ENCODE results near the gene ZC3H6.
"Not testable (repeated sequence)": the region's sequence is repeated elsewhere in the genome, so short reads cannot be mapped to it uniquely, and the experiment has no call there.

ZC3H6 gene

DNA sequence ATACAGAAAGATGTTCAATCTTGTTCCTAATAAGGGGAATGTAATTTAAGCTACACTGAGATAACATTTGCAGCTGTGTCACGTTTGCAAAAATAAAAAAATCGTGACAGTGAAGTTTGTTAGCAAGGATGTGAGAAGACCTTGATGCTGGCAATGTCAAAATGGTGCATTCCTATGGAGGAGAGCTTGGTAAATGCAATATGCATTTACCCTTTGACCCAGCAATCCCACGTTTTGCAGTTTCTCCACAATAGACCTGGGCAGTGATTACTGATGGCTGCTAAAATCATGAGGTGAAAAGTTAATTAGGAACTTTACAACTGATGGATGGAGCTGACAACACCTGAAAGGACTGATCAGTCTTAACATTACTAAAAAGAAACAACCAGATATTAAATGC is 43.1 kb downstream of the ZC3H6 start:
- DNase-seq (ENCODE audit: insufficient read length, low spot score), result no peak
- no peak for FAIRE-seq

DNA sequence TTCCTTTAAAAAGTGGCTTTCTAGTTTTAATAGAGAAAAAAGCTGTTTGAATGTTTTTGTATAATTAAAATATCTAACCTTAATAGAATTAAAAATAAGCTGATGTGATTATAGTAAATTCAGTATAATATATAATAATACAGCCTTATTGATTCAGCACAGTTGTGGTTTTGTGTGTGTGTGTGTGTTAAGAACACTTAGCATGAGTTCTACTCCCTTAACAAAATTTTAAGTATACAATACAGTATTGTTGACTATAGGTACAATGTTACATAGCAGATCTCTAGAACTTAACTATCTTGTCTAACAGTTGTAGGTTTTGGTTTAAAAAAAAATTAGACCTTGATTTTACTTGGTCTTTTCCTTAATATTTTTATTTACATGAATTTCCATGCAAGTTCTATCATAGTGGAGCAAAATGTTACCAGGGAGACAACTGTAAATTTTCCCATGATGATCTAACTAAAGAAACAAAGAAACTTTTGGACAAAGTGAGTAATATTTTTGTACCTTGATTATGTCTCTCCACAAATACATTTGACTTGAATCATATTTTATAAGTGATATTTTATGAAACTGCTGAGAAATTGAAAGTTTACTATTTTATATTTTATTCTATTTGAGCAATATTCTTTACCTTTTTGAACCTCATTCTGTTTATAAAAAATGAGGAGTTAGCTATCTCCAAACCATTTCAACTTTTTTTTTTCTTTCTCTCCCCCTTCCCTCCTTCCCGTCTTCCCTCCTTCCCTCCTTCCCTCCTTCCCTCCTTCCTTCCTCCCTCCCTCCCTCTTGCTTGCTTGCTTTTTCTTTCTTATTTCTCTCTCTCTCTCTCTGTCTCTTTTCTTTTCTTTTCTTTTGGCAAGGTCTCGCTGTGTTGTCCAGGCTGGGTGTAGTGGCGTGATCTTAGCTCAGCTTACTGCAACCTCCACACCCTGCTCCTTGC is 46.3 kb downstream of the ZC3H6 start:
- FAIRE-seq (no peak), DNase-seq (ENCODE audit: insufficient read length, low spot score) (no peak)

DNA sequence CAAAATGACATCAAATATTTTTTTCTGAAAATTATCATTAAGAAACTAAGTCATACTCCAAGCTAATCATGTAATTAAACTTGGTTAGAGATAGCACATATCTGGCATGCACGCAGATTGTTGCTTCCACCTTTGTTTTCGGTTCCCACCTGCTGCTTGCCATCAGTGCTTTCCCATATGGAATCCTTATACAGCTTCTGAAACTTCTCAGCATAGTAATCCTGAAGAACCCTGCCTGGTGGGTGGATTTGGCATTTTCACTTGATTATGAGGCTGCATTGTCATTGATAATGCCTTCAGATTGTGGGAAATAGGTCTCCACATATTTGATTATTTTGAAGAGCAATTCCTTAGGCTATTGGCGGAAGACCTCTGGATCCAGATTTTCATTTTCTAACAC is 47.5 kb downstream of the ZC3H6 start:
- no peak for FAIRE-seq
- no peak for DNase-seq (ENCODE audit: insufficient read length, low spot score)

DNA sequence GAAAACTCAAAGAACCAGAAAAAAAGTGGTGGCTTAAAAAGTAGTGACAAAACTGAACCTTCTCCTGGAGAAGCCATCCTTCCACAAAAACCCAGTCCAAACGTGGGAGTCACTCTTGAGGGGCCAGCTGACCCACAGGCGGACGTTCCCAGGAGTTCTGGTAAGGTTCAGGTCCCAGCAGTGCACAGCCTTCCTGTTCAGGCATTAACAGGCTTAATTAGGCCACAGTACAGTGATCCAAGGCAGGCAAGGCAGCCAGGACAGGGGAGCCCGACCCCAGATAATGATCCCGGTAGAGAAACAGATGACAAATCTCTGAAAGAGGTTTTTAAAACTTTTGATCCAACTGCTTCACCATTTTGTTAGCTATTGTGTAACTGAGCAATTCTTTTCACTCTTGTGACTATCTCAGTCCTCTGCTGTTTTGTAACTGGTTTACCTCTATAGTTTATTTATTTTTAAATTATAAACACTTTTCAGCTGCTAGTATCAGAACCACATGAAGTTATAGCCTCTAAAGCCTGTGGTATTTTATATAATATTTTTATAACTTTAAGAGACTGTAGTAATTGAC is 56.8 kb downstream of the ZC3H6 start:
- DNase-seq (ENCODE audit: insufficient read length, low spot score) (no peak), FAIRE-seq (no peak)

DNA sequence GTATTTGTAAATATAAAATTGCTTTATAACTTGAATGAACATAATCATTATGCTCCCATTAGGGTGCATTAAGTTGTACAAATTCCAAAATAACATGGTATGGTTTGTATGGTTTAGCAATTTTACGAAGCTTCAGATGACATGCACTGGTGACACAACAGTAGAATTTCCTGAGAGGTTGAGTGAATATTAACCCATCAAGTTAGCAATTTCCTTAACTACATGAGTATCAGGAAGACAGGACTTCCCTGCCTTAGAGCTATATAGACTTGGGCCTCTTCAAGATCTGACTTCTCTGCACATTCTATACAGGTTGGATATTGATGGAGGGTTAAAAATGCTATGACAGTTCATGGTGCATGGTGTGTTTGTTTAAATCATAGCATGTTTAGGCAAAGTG is 60.2 kb downstream of the ZC3H6 start:
- DNase-seq (ENCODE audit: insufficient read length, low spot score), result no peak
- FAIRE-seq, result peak; percentile 76

DNA sequence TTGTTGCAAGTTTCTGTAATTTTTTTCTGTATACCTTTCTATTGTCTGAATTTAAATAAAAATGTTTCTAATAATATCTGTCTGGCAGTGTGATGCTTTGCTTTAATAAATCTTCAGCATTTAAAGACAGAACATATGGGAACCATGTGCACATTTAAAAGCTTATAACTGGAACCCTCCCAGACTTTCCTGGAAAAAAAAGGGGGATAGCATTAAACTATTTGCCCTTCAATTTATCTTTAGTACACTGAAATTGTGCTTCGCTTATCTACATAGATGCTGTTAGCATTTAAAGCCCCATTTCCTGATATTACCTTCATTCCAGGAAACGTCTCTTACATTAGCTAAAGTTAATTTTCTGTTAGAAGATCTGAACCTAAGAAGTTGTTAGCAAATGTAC is 64.6 kb downstream of the ZC3H6 start:
- no peak for FAIRE-seq

DNA sequence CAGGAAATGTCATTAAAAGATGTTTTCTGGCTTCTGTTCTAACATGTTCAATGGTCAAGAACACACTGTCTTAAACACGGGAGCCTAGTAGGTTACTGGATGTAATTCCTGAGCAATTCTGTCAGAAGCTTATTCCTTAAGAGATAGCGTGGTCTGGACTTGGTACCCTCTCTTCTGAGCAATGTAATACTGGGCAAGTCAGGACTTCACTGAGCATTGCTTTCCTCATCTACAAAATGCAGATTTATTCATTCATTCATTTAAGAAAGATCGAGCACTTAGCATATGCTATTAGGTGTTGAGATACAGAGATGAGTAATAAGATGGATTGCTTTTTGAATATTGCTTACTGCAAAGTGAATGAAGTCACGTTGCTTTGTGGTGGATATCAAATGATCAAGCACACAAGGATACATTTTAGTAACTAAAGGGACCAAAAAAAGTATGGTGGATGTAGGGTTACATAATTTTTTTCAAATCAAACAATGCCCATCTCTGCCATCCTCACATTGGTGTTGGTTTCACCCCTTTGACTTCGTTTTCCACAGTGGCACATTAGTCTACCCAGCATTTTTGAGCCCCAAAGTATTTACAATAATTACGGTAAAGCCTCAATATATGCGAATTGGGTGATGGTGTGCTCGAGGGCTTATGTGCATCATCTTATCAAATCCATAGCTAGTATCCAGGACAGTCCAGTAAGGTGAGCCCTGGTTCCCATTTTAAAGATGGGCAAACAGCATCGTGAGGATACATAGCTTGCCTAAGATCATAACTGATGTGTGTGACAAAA is 65.3 kb downstream of the ZC3H6 start:
- FAIRE-seq (no peak), DNase-seq (ENCODE audit: insufficient read length, low spot score) (no peak)

More for the DNA sequence above, 64.6 kb downstream of the ZC3H6 start:
- DNase-seq (ENCODE audit: insufficient read length, low spot score), result no peak

DNA sequence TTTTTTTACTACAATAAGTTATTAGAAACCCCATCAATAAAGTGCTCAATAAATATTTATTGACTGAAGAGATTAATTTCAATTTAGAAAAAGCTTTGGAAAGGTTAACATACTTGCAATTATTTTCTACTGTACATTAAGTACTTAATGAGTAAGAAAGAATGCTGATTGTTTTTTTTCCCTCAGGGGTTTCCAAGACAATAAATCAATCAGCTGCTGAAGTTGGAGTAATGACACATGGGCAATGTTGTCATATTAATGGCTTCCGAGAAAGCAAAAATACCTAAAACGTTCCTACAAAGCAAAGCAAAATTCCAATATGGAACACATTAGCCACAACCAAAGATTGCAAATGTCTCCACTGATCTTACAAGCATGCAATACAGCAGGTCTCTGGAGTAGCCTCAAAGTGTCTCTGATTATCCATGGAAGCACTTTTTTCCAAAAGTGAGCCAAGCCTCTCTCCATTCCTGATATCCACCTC is 66.7 kb downstream of the ZC3H6 start:
- FAIRE-seq, result no peak
- DNase-seq (ENCODE audit: insufficient read length, low spot score), result no peak

DNA sequence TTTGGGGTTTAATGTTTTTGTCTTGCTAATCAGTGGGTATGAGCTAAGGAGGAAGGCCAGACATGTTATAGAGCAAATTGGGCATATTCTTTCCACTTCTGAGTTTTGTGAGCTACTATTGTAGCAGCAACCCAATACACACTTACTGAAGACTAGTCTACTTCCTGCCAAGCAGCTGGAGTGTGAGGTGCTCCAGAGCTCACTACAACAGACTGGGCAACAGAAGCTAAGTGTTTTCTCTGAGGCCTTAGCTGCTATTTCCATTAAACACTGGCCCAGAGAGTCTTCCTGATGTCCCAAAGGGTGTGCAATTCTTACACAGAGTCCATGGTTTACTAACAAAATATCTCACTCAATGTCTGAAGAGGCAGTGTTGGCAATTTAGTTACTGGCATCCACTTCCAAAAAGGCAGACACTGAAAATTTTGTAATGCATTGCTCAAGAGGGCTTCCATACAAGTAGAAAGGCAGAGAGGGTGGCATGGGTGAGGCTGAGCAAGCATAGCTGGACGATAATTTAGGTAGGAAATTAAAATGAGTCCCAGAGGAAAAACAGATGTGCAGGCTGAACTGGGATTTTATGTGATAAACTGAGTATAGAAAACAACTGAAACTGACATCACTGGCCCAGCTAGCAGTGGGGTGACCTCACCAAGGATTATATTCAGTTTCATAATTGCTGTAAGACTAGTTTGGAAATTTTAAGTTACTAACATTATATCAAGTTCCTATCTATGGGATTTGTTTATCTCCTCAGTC is 68.6 kb downstream of the ZC3H6 start:
- DNase-seq (ENCODE audit: insufficient read length, low spot score) (no peak), FAIRE-seq (no peak)

DNA sequence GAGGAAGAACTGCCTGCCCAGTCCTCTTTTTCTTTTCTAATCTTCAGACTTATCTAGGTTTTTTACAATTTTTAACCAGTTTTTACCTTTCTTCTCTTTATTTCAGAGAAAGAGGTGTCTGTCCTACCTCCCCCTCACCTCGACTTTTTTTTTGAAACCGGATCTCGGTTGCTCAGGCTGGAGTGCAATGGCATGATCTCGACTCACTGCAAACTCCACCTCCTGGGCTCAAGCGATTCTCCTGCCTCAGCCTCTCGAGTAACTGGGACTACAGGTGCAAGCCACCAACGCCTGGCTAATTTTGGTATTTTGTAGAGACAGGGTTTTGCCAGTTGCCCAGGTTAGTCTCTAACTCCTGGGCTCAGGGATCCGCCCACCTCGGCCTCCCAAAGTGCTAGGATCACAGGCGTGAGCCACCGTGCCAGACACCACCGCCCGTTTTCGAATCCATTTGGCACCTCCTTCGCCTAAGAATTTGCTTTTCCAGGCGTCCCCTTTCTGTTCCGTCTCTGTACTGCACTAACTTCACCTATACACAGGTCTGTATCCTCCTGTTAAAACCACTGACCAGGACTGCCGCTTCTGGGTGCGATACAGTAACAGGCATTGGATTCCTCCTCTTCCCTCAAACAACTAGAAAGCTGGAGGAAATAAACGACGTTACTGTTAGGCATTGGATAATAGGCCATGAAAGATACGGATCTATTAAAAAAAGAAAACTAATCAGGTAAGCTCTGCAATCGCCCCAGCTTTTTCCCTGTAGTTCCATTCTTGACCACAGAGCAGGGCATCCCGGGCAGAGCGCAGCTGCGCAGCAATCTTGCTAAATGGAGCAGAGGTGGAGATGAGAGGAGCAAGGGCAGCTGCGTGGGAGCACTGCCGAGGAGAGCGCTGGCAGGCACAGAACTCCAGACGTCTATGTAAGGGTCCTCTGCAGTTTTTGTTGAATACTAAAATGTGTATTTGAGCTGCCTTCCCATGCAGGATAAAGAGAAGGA is 69.9 kb downstream of the ZC3H6 start:
- FAIRE-seq (no peak), DNase-seq (ENCODE audit: insufficient read length, low spot score) (no peak)

DNA sequence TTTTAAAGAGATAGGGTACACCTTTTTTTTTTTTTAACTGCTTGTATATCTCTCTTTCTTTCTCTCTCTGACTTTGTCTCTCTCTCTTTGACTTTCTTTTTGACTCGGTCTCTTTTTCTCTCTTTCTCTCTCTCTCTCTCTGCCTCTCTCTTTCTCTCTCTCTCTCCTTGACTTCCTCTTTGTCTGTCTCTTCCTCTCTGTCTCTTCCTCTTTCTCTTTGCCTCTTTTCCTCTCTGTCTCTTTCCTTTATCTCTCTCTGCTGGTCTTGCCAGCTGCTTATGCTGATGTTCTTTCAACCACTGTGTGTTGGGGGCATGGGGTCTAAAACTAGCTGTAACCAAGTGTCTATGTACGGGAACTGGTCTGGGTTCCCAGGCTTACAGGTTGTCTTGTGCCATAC is 76.9 kb downstream of the ZC3H6 start:
- not testable (repeated sequence) for DNase-seq (ENCODE audit: insufficient read length, low spot score); FAIRE-seq

DNA sequence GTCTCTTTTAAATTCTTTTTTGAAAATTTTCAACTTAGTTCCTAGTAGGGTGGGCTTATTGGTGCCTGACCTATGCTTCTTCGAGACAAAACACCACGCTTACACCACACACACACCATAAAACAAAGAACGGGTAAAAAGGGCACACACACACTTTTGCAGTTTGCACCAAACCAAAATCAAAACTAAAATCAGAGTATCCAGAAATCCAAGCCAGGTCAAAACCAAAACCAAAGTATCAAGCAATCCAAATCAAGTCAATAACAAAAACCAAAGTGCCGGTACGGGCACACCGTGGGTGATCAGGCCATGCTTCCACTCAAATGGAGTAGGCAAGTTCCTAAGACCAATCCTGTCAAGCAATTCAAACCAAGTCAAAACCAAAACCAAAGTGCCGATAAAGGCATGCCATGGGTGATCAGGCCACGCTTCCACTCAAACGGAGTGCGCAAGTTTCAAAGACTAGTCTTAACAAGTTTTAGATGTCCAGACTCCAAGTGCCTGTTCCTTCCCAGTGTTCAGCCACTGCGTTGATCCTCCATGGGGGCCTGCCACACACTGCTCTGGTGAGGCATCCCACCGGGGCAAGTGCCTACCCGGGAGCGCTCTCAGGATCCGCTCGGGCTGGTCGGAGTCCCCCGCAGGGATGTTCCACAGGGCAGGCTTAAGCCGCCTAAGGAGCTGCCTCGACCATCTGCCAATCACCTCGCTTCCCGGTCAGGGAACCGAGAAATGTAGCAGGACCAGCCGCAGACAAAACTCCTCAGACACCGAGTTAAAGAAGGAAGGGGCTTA is 77.6 kb downstream of the ZC3H6 start:
- not testable (repeated sequence) for FAIRE-seq; DNase-seq (ENCODE audit: insufficient read length, low spot score)

DNA sequence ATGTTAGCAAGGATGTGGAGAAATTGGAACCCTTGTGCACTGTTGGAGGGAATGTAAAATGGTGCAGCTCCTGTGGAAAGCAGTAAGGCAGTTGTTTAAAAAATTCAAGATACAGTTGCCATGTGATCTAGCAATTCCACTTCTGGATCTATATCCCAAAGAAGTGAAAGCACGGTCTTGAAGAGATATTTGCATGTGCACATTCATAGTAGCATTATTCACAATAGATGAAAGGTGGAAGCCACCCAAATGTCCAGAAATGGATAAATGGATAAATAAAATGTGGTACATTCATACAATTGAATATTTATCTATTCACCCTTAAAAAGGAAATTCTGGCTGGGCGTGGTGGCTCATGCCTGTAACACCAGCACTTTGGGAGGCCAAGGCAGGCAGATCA is 78.9 kb downstream of the ZC3H6 start:
- DNase-seq (ENCODE audit: insufficient read length, low spot score); FAIRE-seq: not testable (repeated sequence)

DNA sequence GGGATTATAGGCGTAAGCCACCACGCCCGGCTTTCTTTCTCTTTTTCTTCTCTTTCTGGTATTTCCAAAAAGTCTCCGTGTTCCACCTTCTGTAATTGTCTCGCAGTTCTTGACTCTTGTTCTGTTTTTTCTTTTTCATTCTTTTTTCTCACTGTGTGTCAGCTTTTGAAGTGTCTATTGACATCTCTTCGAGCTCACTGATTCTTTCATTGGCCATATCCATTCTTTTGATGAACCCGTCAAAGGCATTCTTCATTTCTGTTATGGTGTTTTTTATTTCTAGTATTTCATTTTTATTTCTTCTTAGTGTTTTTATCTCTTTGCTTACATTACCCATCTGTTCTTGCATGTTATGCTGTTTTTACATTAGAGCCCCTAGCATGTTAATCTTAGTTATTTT is 84.7 kb downstream of the ZC3H6 start:
- DNase-seq (ENCODE audit: insufficient read length, low spot score); FAIRE-seq: not testable (repeated sequence)
